Measurements from ENCODE around the gene GNAS.
"Not testable (repeated sequence)": the region's sequence is repeated elsewhere in the genome, so short reads cannot be mapped to it uniquely, and the experiment has no call there.

Gene GNAS

DNA sequence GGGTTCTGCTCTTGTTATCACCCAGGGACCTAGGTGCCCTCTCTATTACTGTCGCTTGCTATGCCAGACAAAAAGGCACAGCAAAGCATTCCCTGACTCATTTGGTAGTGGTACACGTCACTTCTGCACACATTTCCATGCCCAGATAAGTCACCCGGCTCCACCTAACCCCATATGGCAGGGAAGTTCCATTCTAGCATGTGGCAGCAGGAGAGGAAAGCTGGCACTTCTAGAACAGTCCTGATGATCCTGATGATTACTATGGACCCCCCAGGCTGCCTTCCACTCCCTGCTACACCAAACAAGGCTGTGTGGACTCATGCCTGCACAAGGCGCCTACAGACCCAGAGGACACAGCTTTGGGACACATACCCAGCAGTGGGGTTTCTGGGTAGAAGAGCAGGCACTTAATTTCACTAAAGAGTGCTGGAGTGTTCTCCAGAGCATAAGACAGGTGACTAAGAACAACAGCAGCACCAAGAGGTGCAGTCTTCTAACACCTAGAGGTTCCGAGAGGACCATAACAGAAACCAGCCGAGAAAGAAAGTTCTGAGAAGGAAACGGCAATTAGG, 75.1 kb downstream of the GNAS start:
- DNase-seq (ENCODE audit: low read depth in 2 of 2): no peak

DNA sequence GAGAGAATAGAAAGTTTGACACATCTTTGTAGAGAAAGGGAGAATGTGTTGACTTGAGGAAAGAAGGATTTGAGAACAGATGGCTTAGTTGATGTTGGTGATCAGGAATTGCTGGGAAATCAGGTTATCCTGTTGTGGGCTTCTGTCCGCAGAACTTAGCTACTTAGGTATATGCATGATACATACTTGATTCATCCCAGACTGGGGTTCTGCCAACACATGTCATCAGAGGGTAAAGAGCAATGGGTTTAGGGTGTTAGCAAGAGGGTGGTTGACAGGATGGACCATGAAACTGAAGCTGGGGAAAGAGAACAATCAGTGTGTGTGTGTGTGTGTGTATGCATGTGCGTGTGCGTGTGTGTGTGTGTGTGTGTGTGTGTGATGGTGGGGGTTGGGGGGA, 78.0 kb downstream of the GNAS start:
- no peak for DNase-seq (ENCODE audit: low read depth in 2 of 2)

DNA sequence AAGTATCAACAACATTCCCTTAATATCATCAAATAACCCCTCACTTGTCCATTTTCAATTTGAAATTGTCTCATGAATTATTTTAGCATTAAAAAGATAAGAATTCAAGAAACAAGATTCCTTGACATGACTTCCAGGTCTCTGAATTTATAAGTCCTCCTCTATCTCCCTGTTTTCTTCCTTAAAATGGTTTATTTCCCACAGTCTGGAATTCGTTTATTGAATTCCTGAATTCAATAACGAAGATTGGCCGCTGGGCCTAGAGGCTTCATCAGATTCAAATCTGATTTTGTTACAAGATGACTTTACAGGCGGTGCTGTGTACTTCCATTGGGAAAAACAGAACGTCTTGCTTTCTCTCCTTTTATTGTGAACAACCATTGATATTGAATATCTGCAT, 79.7 kb downstream of the GNAS start:
- no peak for DNase-seq (ENCODE audit: low read depth in 2 of 2)

DNA sequence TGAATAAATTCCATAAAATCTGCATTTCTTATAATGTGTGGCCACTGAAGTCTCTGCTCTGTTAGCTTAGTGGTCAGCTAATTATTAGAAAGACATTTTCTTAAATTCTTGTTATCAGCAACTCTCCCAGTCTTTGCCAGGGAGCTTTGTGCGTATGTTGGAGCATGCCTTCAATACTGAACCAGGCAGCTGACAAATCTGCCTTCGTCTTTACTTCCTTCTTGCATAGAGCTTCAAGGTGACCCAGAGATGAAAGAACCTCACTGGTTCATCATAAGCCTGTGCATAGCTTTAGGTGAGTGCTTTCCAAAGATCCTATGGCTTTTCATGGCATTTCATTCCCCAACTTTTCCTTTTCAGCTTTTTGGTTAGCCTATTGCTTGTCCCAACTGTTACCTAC, 85.6 kb downstream of the GNAS start:
- no peak for DNase-seq (ENCODE audit: low read depth in 2 of 2)

DNA sequence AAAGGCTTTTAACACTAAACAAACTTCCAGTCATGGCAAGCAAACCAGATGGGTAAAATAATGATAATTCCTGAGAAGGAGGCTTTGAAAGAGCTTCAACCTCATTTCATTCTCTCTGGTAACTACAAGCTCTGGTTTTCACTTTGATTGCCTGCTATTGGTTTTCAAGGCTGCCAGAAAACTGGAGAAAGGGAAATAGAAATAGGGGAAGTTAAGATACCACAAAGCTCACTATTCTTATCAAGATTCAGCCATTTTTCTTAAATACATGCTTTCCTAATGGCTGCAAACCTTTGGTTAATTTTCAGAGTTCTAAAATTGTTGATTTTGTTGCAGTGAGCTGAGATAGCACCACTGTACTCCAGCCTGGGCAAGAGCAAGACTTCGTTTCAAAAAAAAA, 86.0 kb downstream of the GNAS start:
- no peak for DNase-seq (ENCODE audit: low read depth in 2 of 2)

DNA sequence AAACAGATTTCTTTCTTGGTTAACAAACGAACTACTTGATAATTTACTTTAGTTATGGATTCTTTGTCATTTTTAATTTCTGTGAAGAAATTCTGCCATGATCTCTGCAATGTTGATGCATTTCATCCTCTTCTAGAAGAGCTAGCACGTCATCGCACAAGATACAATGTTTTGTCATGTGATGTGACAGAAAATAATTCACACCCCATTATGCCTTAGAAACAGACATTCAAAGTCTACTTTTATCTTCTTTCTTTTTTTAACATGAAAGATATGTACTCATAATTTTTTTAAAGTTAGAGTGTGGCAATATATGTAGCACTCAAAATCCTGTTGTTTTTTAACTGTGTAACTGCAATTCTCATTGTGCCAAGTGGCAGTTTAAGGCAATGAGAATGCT, 89.0 kb downstream of the GNAS start:
- DNase-seq (ENCODE audit: low read depth in 2 of 2): no peak

DNA sequence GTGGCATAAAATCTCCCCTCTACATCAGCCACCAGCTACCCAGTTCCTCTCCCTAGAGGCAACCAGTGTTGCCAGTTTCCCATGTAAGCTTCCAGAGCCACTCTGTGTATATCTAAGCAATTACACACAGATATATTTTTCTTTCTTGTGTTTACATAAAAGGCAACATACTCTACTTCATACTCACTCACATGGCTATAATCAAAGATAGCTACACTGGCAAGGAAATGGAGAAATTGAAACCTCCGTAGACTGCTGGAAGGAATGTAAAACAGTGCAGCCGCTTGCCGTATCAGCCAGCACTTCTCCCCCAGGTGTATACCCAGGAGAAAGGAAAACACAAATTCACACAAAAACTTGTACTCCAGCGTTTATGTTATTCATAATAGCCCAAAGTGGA, 90.0 kb downstream of the GNAS start:
- DNase-seq (ENCODE audit: low read depth in 2 of 2): no peak

DNA sequence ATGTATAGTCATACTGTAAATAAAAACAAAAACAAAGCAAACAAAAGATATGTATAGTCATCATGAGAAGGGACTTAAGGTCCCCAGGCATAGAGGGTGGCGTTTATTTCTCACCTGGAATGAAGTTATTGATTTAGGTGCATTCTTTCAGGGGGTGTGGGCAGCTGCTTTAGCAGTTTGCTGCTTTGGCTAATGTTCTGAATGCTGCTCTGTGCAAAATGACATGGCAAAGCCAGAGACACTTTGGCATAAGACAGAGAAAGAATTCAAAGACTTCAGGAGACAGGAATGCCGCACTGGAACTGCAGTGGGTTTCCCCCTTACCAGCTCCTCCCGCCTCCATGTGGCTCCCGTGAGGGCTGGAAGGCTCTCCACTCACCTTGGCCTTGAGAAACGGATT, 92.1 kb downstream of the GNAS start:
- DNase-seq (ENCODE audit: low read depth in 2 of 2): no peak

DNA sequence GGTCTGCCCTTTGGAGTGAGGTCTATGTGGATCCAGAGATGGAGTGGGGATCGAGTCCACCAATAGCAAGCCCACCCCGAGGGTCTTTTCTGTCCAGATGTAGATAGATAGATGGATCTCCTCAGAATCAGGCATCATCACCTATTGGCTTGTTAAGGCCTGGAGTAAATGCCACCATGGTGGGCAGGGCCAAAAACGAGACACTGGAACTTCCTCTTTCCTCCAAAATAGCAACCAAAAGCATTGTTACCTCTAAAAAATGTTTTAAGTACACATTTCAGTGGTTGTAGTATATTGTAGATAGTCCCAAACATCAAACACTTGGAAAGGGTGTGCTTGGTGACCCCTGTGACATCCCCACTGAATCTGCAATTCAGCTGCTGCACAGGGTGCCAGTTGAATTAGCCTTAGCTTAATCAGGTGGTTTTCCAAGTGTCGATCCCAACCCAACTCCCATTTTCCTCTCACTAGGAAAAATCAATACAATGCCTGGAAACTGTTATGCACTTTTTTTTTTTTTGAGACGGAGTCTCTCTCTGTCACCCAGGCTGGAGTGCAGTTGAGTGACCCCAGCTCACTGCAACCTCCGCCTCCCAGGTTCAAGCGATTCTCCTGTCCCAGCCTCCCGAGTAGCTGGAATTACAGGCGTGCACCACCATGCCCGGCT, 93.6 kb downstream of the GNAS start:
- DNase-seq (ENCODE audit: low read depth in 2 of 2): no peak

DNA sequence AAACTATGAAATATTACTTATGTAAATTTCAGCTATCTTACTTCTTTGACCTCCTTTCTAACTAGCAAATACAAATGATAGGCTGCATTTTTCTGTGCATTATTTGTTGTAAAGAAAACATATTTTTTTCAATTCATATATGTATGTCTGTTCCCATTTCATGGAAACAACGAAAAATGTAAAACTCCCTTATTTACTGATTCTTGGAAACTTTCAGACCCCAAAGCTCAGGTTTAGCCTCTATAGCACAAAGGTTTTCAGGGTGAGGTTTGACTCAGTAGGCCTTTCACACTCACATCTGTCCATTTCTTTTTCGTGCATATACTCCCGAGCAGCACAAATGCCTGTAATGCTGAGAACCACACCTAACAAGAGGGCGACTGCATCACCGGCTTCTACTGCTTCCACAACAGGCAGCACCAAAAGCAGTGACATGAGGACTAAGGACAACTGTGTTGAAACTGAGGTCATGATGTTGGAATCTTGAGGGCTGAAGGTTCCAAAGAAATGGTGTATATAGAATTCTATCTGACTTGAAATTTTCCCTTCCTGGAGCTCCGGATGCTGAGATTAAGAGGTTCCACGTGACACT, 95.4 kb downstream of the GNAS start:
- DNase-seq (ENCODE audit: low read depth in 2 of 2): not testable (repeated sequence)

DNA sequence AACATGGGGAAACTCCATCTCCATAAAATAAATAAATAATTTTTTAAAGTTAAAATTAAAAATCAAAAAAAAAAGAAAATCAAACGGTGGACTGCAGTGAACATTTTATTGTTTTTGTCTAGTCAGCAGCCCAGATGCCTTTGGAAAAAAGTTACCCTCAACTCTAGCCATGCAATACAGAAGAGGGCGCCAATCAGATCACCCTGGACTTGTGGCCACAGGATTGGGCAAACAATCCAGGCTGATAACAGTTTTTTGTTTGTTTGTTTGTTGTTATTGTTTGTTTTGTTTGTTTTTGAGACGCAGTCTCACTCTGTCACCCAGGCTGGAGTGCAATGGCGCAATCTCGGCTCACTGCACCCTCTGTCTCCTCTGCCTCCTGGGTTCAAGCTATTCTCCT, 98.1 kb downstream of the GNAS start:
- no peak for DNase-seq (ENCODE audit: low read depth in 2 of 2)

DNA sequence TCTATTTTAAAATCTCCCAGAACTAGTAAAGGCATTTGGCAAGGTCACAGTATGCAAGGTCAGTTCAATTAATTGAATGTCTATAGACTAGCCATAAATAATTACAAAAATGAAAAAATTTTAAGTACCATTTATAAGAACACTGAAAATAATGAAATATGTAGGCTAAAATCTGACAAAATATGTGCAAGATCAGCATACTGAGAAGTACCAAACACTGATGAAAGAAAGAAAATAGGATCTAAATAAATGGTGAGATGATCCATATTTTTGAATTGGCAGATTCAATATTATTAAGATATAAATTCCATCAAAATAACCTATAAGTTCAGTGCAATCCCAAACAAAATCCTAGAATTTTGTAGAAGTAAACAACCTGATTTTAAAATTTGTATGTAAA, 100.5 kb downstream of the GNAS start:
- DNase-seq (ENCODE audit: low read depth in 2 of 2): no peak

DNA sequence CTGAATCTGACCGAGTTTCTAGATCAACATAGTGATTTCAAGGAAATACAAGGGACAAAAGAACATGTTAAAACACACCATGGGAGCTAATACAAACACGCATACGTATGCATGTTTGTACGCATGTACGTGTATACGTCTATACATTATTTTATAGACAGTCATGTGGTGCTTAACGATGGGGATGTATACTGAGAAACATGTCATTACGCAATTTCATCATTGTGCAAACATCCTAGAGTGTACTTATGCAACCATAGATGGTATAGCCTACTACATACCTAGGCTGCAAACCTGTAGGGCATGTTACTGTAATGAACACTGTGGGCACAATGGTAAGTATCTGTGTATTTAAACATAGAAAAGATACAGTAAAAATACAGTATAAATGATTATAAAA, 103.6 kb downstream of the GNAS start:
- no peak for DNase-seq (ENCODE audit: low read depth in 2 of 2)

DNA sequence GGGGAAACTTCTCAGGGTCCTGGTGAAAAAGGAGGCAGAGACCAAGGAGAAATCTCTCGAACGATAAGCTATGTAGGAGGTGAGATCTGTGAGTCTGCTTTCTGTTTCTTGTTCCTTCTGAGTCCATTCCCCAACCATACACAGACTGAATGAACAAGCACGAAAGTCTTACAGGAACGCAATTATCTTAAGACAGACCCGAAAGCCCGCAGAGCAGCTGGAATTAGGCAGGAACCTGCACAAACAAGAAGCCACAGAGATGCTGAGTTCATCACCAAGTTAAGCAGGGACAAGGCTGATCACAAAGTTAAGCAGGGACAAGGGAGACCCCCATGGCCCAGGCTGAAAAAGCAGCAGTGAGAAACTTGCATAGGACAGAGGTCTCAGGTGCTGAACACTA, 107.1 kb downstream of the GNAS start:
- no peak for DNase-seq (ENCODE audit: low read depth in 2 of 2)

All from stimulated activated CD4-positive, alpha-beta T cell treated with anti-CD3 and anti-CD28 coated beads, Interleukin-4, amount 100 ng/mL, for 48 hours (primary cell).